GM13977 (cell line): ENCODE measurements around the gene HSPA12B.

ENCODE experiments used
- DNase-seq: peaks from one replicate; pipeline ENCODE4 v3.0.0; 2012; ENCODE audit warnings: low spot score
- CTCF ChIP-seq: IDR thresholded peaks from 2 replicates; pipeline ENCODE4 v1.5.1; 2012; ENCODE audit warnings: mild to moderate bottlenecking, control low read depth; ENCODE audit not compliant: insufficient read depth; ENCODE audit errors: extremely low read depth, missing control alignments
- in situ Hi-C: fragments of 300-500 bp; cut with MboI; formaldehyde crosslinking; loops from one replicate; pipeline ENCODE4 v1.12.0; 2022; ENCODE audit warnings: low sequenced_read_pairs, low pct_unique_long_range_greater_than_20kb, mixed read lengths, inconsistent platforms; ENCODE audit not compliant: unreplicated experiment

The HSPA12B gene

DNA sequence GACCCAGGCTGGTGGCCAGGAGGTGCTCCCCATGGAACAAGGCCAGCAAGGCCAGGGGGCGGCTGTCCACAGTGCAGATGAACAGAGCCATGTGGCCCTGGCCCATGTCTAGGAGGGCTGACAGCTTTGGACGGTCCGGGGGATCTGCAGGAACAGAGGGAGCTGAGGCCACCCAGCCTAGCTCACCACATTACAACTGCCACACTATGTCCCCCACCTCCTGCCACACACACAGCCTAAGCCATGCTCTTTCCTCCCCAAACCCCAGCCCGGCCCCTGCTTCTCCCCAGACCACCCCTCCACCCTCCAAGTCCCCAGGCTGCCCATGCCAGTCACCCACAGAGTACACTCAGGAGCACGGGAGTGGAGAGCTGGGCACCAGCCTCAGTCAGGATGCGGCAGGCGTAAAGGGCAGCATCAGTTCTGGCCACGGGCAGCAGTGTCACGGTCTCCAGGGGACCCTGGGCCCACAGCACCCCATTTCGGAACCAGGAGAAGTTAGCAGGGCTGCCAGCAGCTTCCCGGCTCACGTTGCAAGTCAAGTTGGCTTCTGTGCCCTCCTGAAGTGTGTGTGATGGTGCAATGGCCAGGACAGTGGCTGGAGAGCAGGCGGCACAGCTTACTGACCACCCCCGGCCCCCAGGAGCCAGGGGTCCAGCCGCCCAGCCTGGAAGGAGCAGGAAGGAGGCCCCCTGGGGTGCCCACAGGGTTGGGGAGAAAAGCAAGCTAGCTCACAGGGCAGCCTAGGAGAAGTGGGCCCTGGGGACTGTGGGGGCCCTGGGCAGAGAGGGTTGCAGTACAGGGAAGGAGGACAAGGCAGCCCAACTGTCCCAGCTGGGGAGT is 35.5 kb upstream of the HSPA12B start:
- in situ Hi-C loops = no loop called here
- no peak for TF ChIP-seq CTCF

DNA sequence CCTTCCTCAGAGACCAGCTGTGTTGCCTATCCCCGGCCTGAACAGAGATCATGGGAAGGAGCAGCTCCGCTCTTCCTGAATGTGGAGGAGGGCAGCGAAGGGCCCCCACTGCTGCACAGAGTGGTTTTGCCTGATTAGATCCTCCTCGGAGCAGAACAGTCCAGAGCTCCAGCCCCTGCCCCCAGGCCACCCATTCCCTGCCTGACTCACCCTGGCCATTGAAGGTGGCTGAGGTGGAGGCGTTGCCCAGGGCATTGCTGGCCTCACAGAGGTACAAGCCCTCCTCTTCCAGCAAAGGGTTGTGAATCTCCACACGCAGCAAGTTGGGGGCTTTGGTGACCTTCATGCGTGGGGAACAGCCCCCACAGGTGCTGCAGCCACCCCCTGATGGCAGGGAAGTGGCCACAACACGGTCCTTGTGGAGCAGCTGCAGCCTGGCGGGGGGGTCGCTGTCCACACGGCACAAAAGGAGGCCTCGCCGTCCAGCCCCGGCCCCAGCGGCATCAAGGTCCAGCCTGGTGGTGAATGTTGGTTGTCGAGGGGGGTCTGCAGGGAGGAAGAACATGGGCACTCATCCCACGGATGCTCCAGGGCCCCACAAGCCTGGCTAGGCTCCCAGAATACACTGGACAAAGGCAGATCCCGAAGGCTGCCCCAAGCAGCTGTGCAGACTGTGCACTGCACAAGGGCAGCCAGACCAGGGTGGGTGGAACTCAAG is 34.7 kb upstream of the HSPA12B start:
- no peak for TF ChIP-seq CTCF
- in situ Hi-C loops = no loop called here
- DNase-seq = no peak

More for the DNA sequence above, 35.5 kb upstream of the HSPA12B start:
- DNase-seq = no peak

DNA sequence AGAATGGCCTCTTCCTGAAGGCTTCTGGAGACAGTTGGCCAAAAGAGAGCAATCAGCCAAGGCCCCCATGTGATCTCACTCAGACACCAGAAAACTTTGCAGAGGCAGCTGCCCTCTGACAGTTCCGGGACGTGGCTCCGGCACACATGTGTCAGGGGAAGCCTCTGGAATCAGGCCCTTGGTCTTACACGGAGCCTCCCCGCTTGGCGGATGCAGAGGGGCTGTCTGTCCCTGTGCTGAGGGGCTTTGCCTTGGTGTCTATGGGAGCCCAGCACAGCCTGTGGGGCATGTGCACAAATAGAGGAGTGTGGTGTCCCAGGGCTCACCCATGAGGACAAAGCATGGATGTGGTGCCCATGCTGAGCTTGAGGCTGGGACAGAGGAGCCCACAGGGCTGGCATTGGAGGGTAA is 33.9 kb upstream of the HSPA12B start:
- DNase-seq = no peak
- in situ Hi-C loops = no loop called here
- TF ChIP-seq CTCF = no peak

DNA sequence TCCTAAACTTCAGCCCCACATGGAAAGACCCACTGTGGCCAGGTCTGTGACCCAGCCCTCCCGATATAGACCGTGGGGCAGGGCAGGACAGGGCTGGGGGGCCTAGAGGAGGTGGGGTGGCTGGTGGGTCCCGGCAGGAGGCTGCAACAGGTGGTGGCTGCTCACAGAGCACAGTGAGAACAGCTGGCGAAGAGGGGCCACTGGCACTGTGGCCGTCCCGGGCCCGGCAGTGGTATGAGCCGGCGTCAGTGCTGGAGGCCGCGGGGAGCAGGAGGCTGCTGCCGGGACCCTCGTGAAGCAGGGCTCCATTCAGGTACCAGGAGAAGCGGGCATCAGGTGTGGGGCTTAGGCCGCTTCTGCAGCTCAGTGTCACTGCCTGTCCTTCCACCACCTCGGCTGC is 33.4 kb upstream of the HSPA12B start:
- no peak for TF ChIP-seq CTCF
- in situ Hi-C loops = no loop called here
- DNase-seq = no peak

DNA sequence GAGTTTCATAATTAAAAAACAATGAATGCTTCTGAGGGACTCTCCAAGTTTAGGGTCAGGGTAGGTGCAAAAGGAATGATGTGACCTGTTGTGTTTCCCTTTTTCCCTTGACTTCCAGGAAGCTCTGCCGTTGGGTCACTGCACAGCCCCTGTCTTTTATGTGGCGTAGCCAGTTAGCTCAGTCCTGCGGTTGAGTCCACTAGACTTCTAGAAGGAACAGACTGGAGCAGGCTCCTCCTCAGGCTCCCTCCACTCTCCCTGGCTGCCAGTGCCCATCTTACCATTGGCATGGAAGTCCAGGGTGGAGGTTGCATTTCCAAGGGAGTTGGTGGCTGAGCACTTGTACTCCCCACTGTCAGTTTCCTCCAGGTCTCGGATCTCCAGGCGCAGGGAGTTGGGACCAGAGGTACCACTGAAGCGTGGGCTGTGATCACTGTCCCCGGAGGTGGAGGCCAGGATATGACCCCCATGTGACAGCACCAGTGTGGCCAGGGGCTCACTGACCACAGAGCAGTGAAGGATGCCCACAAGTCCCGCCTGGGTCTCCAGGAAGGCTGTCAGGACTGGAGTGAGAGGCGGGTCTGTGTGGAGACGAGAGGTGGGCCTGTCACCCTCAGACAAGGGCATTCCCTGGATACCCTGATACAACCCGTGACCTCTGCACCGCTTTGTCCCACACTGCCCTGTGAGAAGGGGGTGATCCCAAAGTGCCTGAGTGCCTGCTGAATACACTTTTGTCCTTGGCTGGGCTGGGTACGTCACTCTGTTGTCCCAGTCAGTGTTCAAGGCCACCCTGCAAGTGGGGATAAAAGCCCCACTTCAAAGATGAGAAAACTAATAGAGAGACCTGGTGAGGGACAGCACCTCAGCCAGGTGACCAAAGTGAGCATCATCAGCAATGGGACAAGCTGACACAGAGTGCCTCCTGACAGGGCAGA is 31.2 kb upstream of the HSPA12B start:
- in situ Hi-C loops = no loop called here
- no peak for TF ChIP-seq CTCF
- DNase-seq = no peak
